NCI-H1417 treated with DMSO at 0.1 percent for 48 hours (cell line): Measurements from ENCODE around the gene RGMB.

Source experiments
- DNase-seq: peaks from one replicate; lab custom pipeline; 2025; lab: John Stamatoyannopoulos, UW

Gene RGMB

DNA sequence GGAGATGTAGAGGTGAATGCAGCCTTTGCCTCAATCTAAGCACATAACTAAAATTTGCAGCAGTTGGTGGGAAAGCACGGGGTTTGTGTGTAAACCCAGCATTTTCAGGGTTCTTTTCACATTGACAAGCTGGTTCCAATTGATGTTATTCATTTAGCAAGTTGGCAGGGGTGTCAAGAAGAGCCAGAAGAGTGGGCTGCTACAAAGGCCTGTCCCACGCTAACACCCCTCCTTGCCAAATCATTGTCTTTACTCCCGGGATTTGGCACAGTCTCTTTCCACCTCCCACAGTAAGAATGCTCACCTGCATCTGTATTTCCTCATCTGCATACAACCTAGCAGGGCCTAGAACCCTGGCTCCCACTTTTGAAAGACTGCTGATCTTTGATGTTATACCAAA, 11.8 kb downstream of the RGMB start:
- no peak for DNase-seq

DNA sequence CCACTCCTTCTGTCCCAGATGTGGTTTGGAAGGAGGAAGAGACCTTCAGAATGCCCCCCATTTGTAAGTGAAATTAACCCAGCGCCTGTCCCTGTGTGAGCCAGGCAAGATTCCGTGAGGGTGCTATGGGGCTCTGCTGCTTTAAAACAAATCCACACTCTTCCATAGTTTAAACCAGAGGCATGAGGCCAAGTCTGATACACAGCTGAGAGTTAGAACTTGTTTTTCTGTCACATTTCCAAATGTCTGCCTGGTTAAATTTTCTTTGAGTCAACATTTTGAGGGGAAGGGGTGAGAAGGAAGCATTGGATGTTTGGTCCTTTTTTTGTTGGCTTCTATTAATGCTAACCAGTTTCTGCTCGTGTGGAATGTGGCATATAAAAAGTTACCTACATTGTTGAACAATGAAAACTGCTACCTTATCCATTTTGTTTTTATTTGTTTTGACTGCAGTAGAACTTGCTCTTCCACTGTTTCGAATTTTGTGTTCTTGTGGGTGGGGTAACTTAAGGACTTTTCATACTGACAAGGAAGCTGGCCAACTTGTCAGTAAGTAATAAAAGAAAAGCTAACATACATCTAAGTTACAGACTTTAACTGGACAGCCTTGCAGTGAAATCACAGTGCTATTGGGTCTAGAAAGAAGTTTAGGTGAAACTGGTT, 12.9 kb downstream of the RGMB start:
- DNase-seq, result no peak

DNA sequence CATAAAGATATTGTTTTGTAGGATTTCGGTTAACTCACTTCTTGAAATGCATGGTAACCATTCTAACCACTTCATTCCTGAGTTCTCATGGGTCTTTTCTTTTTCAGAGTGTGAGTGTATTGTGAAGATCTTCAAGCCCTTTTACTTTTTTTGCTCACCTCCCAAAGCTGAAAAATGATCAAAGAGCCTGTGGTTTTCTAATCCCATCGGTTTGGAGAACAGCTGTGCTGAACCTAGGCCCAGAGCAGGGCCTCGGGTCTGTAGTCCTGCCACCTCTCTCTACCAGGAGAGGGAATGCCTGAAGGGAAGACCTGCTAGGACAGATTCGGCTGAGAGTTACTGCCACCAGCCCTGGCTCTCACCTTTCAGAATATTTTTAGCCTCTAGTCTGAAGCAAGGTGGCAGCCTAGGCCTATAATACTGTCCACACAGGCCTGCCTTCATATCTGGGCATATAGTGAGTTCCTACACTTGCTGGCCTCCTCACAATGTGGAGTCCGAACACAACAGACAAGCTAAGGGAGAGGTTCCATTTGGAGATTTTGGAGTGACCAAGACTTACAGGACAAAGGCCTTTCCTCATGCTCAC, 13.8 kb downstream of the RGMB start:
- DNase-seq, result no peak

DNA sequence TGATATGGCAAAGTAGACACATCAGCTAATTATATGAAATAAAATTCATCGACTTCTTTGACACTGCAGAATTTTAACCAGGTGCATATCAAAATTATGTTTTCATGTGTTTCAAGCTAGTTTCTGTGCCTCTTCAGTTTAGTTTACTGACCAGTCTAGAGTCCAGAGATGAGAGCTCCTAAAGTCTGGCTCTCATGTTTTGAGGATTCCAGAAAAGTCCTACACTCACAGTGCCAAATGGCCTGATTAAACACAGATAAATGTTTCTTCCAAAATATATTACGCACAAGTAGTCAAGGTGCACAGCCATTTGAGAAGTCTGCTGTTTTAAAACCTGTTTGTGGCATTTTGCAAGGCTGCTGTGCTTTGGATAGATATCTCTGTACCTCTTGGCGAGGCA, 15.6 kb downstream of the RGMB start:
- no peak for DNase-seq

DNA sequence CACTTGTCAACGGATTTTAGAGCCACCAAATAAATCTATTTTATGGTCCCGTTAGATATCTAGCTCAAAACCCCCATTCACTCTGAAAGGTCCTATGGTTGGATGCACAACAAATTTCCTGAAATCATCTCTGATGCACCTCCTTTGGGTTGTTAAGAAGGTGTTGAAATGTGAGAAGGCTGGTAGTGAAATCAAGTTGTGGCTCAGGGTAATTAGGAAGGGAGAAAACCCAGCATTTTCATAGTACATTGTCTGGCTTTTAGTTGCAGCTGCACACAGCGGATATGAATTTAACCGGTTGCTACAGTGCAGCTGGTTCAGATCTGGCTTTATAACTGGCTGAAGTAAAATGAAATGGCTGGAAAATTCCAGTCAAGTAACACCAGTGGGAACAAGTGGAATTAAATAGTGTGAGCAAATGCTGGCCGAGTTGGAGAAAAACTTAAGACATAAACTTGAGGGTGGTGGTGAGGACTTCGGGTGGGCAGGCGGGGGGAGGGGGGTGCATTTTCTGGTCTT, 17.6 kb downstream of the RGMB start:
- DNase-seq, result no peak

DNA sequence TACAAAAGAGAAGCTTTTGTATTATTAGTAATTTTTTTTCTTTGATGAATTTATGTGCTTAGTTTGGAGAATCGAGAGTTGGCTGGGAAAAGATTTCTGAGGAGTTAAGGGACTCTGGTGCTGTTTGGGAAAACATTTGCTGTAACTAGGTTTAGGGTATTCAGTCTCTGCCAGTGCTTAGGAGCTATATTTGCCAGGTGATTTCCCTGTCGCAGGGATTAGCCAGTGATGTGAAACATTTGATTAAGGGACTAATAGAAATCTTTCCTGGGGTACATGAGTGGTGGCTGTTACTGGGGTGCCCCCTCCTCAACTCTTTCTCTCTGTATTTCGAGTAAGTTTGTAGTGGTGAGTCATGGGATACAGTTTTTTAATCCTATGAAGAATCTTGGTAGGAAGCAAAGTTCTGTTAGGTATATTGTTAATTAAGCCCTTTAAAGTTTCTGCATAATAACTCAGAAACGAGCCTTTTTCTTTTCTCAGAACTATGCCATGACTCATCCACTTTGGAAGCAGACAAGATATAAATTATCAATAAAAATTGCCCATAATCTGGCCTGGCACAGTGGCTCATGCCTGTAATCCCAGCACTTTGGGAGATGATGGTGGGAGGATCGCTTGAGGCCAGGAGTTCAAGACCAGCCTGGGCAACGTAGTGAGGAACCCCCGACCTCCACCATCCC, 18.6 kb downstream of the RGMB start:
- no peak for DNase-seq

DNA sequence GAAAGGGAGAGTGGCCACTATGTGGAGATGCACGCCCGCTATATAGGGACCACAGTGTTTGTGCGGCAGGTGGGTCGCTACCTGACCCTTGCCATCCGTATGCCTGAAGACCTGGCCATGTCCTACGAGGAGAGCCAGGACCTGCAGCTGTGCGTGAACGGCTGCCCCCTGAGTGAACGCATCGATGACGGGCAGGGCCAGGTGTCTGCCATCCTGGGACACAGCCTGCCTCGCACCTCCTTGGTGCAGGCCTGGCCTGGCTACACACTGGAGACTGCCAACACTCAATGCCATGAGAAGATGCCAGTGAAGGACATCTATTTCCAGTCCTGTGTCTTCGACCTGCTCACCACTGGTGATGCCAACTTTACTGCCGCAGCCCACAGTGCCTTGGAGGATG, 19.8 kb downstream of the RGMB start:
- no peak for DNase-seq

DNA sequence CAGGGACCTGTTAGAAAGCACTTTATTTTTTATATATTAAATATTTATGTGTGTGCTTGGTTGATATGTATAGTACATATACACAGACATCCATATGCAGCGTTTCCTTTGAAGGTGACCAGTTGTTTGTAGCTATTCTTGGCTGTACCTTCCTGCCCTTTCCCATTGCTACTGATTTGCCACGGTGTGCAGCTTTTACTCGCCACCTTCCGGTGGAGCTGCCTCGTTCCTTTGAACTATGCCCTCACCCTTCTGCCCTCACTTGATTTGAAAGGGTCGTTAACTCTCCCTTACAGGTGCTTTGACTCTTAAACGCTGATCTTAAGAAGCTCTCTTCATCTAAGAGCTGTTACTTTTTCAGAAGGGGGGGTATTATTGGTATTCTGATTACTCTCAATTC, 20.5 kb downstream of the RGMB start:
- DNase-seq, result no peak

DNA sequence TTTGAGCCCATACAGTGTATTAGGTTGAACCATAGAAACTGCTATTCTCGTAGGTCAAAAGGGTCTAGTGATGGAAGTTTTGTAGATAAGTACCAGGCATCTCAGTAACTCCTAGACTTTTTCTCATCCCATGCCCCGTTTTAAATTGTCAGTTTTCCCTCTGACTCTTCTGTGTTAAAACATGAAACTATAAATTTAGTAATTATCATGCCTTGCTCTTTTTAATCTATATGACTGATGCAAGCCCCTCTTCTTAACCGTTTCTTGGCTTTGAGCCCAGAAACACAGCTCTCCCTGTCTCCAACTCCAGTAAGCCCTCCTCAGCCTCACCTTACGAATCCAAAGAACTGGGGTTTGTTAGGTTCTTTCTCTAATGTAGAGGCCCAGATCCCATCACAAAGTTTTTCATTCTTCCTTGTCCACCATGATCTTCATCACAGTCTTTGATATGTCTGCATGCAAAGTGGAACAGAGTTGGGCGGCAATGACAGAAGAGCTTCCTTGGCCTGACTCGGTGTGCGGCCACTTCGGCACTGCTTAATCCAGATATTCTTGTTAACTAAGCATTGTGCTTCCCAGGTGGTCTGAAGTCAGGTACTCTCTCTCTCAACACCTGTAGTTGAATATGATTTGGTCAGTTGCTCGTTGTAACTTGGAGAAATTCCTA, 21.1 kb downstream of the RGMB start:
- no peak for DNase-seq

DNA sequence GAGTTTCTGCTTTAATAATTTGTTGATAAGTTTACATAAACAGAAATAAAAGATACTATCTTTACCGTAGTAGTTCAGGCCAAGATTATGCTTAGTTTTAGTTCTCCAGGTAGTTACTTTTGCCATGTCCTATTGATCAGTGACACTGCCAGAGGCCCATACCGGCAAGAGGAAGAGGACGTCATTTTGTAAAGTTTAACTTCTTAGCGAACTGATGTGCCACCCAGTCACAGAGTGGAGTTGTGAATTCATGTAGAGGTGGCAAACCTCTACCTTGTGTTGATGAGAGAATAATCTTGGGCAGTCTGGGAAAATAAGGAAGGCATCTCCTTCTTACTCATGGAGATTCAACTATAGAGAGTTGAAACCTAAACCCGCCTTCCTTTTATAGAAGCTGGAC, 21.8 kb downstream of the RGMB start:
- DNase-seq, result no peak

DNA sequence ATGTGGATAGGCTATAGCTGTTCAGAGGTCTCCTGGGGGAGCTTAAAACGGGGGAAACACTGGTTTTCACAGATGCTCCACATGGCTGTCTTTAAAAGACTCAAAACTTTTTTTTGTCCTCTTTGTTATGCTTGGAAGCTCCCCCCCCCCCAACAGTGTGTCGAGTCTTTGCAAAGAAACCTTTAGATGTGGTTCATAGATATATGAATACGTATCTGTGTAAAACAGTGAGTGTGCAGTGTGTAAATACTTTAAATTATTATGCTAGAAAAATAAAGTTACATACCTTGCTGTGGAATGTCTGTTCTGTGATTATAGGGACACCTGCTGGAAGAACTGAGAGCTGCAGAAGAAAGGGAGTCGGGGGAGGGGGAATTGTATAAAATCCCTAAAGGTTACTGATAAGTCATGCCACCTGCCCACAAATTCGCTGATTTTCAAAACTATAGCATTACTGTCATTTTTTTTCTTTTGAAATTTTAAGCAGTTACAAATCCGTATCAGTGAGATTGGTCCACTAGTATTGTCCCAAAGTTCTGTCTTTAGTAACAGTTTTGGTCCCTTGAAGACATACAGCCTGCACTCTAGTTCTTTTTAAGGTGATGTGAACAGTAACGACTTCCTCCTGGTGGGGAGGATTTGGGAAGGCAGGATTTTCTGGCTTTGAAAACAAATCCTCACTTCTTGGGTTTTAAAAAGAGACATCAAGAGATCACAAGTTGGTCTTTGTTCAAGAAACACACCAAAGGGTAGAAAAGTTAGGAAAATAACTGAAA, 22.9 kb downstream of the RGMB start:
- DNase-seq, result no peak

DNA sequence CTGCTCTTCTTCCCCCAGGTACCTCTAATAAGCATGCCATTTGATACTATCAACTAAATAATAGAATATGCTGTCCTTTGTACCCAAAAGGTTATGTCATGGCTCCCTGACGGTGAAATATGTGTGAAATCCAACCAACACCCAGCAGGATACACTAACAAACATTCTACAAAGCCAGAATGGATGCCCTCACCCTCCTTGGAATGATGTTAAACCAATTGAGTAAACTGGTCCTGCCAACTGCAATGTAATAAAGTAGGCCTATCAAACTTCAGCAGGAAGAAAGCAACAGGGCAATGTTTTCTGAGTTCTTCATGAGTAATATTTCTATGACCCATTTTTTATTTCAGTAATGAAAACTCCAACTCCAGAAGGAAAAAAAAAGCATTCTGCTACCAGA, 24.9 kb downstream of the RGMB start:
- no peak for DNase-seq

DNA sequence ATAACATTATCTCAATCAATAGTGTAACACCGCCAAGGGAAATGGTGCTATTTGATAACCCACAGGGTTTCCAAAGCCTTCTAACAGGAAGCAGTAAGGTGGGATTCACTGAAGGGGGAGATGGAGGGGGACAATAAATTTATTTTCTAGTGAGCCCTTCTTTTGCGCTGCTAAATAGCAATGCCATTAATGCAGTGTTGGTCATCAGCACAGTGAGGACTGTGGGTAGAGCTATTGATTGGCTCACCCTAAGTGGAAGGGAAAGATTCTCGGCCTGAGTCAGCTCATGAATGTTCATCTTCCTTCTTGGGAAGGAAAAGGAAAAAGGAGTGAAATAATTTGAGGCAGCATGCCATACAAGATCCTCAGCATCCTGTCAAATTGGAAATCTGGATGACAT, 25.4 kb downstream of the RGMB start:
- DNase-seq, result no peak

DNA sequence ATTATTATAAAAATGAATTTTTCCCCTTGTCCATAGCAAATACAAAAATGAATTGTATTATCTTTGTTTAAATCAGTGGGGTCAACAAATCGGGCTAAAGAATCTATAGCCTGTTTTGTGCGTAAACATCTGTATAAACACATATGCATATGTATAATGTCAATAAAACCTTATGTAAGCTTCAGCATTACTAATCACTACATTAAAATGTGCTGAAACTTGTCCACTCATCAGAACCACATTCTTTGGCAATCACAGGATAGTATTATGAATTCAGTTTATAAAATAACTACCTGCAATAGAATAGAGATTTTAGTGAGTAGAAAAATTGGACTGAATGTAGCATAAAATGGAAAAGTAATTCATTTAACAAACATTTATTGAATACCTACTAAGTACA, 30.6 kb downstream of the RGMB start:
- DNase-seq, result no peak

DNA sequence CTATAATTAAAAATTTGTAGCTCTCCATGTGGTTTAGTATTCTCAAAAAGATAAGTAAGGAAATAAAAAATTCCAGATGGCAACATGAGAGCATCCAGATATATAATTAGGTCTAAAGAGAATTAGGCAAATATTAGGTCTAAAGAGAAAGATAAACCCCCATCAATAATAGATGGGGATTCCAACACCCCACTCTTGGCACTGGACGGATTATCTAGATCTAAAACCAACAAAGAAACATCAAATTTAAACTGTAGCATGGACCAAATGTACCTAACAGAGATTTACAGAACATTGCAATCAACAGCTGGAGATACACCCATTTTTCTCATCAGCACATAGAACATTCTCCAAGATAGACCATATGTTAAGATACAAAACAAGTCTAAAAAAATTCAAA, 31.6 kb downstream of the RGMB start:
- DNase-seq, result no peak

DNA sequence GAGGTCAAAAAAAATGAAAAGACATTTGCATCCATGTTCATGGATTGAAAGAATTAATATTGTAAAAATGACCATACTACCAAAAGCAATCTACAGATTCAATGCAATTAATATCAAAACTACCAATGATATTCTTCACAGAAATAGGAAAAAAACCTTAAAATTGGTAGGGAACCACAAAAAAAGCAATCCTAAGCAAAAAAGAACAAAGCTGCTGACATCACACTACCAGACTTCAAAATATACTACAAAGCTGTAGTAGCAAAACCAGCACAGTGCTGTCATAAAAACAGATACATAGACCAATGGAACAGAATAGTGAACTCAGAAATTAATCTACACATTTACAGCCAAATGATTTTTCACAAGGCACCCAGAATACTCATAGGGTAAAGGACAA, 34.3 kb downstream of the RGMB start:
- DNase-seq, result no peak

DNA sequence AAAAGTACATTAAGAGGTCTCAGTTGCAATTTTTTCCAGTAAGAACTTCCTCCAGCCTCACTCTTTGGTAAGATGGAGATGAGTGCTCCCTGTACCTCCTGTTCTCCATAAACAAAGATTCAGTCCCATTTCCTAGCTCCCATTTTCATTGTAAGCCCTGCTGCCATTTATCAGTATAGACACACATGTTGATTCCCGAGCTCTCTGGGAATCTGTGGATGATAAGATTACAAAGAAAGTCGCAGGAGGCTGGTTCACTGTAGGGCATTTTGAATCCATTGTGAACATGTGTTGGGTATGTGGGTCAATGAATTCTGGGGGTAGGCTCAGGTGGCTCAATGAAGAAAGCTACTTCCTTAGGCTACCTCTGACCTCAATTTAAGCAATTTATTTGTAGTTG, 36.7 kb downstream of the RGMB start:
- no peak for DNase-seq

DNA sequence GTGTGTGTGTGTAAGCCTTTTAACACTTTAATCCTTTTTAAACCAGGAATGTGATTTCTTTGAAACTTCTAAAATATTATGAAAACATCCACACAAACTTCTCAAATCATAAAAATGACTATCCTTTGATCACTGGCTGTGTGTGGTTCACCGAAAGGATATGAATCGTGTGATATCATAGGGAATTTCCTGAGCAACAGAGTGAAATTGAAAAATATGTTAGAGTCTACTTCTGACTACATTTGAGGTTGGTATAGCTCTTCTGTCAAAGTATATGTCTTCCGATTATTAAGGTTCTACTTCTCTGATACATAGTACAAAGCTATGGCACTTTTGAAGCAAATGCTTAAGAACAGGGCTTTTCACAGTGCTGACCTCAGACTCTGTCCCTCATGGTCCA, 40.3 kb downstream of the RGMB start:
- no peak for DNase-seq

DNA sequence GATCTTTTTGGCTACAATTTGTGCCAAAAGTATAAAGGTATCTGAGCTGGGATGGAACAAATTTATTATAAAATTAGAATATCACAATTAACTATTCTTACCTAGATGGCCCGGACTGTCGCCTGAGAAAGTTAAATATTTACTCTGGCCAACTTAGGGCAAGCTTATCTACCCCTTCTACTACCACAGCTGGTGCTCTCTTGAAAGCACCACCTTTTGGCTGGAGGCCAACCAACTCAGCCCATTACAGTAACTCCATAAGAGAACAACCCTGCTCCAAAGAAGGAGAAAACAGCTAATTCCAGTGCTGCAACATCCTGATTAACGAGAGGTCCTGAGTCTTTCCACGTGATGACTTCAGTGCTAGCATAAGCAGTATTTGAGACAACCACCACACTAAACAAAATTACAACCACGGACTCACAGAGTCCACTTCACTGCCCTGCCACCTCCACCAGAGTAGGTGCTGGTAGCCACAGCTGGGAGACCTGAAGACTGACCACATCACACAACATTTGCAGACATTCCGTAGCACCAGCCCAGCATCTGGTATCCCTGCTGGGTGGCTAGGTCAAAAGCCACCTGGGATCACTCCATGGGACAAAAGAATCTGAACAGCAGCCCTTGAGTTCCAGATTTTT, 43.2 kb downstream of the RGMB start:
- DNase-seq, result no peak

DNA sequence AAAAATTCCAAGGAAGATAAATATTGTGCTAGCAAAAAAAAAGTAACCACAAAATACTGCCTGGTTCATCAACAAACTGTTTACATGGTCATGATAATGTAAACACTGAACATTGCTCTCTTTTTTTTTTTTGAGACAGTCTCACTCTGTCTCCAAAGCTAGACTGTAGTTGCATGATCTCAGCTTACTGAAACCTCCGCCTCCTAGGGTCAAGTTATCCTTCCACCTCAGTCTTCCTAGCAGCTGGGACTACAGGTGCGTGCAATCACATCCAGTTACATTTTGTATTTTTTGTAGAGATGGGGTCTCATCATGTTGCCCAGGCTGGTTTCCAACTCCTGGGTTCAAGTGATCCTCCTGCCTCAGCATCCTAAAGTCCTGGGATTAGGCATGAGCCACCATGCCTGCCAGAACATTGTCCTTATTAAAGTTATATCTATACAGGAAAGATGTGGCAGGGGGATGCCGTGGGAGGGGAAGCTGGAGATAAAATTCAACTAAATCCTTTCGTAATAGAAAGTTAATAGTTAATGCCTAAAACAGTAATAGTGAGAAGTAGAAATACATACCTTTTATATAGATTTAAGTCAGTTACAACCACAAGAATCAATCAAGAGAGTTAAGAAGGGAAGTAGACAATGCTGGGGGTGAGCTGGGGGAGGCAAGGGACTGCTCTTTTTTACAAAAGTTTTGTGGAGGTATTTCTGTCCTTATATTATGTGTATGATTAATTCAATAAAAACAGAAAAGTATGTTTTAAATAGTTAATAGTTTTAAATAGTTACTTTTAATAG, 52.3 kb downstream of the RGMB start:
- DNase-seq, result no peak

DNA sequence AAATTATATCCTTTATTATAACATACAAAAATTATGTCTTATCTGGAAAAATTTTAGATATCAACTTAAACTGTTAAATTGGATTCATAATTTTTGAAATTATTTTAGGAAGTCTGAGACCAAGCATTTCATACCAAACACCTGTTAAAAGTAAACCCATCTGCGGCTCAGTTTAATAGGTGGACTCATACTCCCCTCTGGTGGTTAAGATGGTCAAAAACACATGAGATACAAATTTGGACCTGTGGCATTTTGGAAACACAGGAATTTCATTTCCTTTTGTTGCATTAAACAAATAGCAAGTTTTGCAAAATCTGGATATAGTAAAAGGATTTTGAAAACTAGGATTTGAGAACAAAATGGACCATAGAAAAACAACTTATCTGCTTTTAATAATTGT, 53.7 kb downstream of the RGMB start:
- DNase-seq, result no peak
